GM10847 (cell line): ENCODE data around the gene ACOX2.

Experiments used
- POLR2A ChIP-seq: IDR thresholded peaks from 2 replicates; pipeline ENCODE4 v1.6.1; 2011; ENCODE audit not compliant: insufficient read length; ENCODE audit errors: extremely low read depth

The ACOX2 gene

GRCh38 chr3:58459160-58459559 lies 77.8 kb downstream of the ACOX2 start:
- no peak for TF ChIP-seq POLR2A
